ENCODE data around the gene ADGRV1. TPM values are rescaled to one million over a fixed set of nuclear protein-coding genes. Genes with fewer than 3 reads are reported as not detected.
"Not testable (repeated sequence)": the region's sequence is repeated elsewhere in the genome, so short reads cannot be mapped to it uniquely, and the experiment has no call there.

ADGRV1 gene
- total RNA-seq, 2 experiments from 2014 or later = 0.26 TPM; not detected in 1

GRCh38 chr5:90555666-90556065 lies 2.9 kb upstream of the ADGRV1 start:
- H3K36me3 Mint-ChIP-seq (ENCODE audit: low read depth) = no peaks in the 10 kb centered on the region
- peaks cover 12% of the 10 kb centered on the region for H3K4me1 Mint-ChIP-seq (ENCODE audit: low read depth)
- ChIA-PET POLR2A (no interaction called here), CTCF (interaction anchor here (1.4 kb wide), 1 partner anchor 9 kb away, joined by 3 read pairs; no protein-coding TSS in a partner anchor)
- H3K9me3 Mint-ChIP-seq (ENCODE audit: insufficient read depth) = no peaks in the 10 kb centered on the region
- DNase-seq (no peak), ATAC-seq (no peak)
- H3K4me3 Mint-ChIP-seq = no peak overlapping the region
- peaks cover 54% of the 10 kb centered on the region for H3K27me3 Mint-ChIP-seq (ENCODE audit: low read depth)
- no peak overlapping the region for H3K27ac Mint-ChIP-seq

- peaks cover 12% of the 10 kb centered on the region for H3K4me1 Mint-ChIP-seq (ENCODE audit: low read depth)
- CTCF ChIA-PET = no interaction called here
These were observed 1.2 kb upstream of the ADGRV1 start for GRCh38 chr5:90557391-90557790.

GRCh38 chr5:90557871-90558270 lies 726 bp upstream of the ADGRV1 start:
- ChIA-PET CTCF (no interaction called here), POLR2A (no interaction called here)
- Mint-ChIP-seq H3K9me3 (ENCODE audit: insufficient read depth) (no peaks in the 10 kb centered on the region), H3K4me3 (peak overlapping the region; percentile 49), H3K27ac (no peak overlapping the region), H3K27me3 (ENCODE audit: low read depth) (peaks cover 58% of the 10 kb centered on the region), H3K4me1 (ENCODE audit: low read depth) (peaks cover 12% of the 10 kb centered on the region), H3K36me3 (ENCODE audit: low read depth) (no peaks in the 10 kb centered on the region)
- ATAC-seq (no peak), DNase-seq (no peak)

More at GRCh38 chr5:90557391-90557790, 1.2 kb upstream of the ADGRV1 start:
- no peaks in the 10 kb centered on the region for H3K36me3 Mint-ChIP-seq (ENCODE audit: low read depth)
- no peak for ATAC-seq
- no peak overlapping the region for H3K27ac Mint-ChIP-seq
- DNase-seq = no peak
- POLR2A ChIA-PET = no interaction called here
- H3K9me3 Mint-ChIP-seq (ENCODE audit: insufficient read depth) = no peaks in the 10 kb centered on the region
- H3K4me3 Mint-ChIP-seq = no peak overlapping the region
- peaks cover 59% of the 10 kb centered on the region for H3K27me3 Mint-ChIP-seq (ENCODE audit: low read depth)

GRCh38 chr5:90560771-90561170 lies 2.2 kb downstream of the ADGRV1 start:
- Mint-ChIP-seq H3K4me1 (ENCODE audit: low read depth) (peaks cover 12% of the 10 kb centered on the region), H3K36me3 (ENCODE audit: low read depth) (no peaks in the 10 kb centered on the region), H3K27ac (no peak overlapping the region), H3K4me3 (no peak overlapping the region), H3K27me3 (ENCODE audit: low read depth) (peaks cover 48% of the 10 kb centered on the region), H3K9me3 (ENCODE audit: insufficient read depth) (no peaks in the 10 kb centered on the region)
- no peak for DNase-seq
- CTCF ChIA-PET = no interaction called here
- POLR2A ChIA-PET = no interaction called here
- no peak for ATAC-seq

GRCh38 chr5:90561766-90562165 lies 3.2 kb downstream of the ADGRV1 start:
- Mint-ChIP-seq H3K27me3 (ENCODE audit: low read depth) (peaks cover 38% of the 10 kb centered on the region), H3K36me3 (ENCODE audit: low read depth) (no peaks in the 10 kb centered on the region), H3K4me1 (ENCODE audit: low read depth) (peaks cover 12% of the 10 kb centered on the region), H3K27ac (no peak overlapping the region), H3K9me3 (ENCODE audit: insufficient read depth) (no peaks in the 10 kb centered on the region), H3K4me3 (no peak overlapping the region)
- no peak for DNase-seq
- CTCF ChIA-PET = no interaction called here
- POLR2A ChIA-PET = no interaction called here
- ATAC-seq = no peak

- Mint-ChIP-seq H3K27me3 (ENCODE audit: low read depth) (peaks cover 38% of the 10 kb centered on the region), H3K4me3 (no peak overlapping the region), H3K27ac (no peak overlapping the region), H3K4me1 (ENCODE audit: low read depth) (peaks cover 12% of the 10 kb centered on the region), H3K36me3 (ENCODE audit: low read depth) (no peaks in the 10 kb centered on the region), H3K9me3 (ENCODE audit: insufficient read depth) (no peaks in the 10 kb centered on the region)
- ATAC-seq (no peak), DNase-seq (no peak)
- POLR2A ChIA-PET = no interaction called here
- CTCF ChIA-PET = no interaction called here
These were observed 3.7 kb downstream of the ADGRV1 start for GRCh38 chr5:90562341-90562740.

GRCh38 chr5:90563108-90563507 lies 4.5 kb downstream of the ADGRV1 start:
- no peak overlapping the region for H3K27ac Mint-ChIP-seq
- ChIA-PET CTCF (no interaction called here), POLR2A (no interaction called here)
- no peak for ATAC-seq
- no peaks in the 10 kb centered on the region for H3K9me3 Mint-ChIP-seq (ENCODE audit: insufficient read depth)
- H3K27me3 Mint-ChIP-seq (ENCODE audit: low read depth) = peaks cover 31% of the 10 kb centered on the region
- no peak for DNase-seq
- H3K36me3 Mint-ChIP-seq (ENCODE audit: low read depth) = no peaks in the 10 kb centered on the region
- H3K4me1 Mint-ChIP-seq (ENCODE audit: low read depth) = peaks cover 10% of the 10 kb centered on the region
- H3K4me3 Mint-ChIP-seq = no peak overlapping the region

- Mint-ChIP-seq H3K27ac (no peak overlapping the region), H3K4me1 (ENCODE audit: low read depth) (no peaks in the 10 kb centered on the region), H3K9me3 (ENCODE audit: insufficient read depth) (no peaks in the 10 kb centered on the region), H3K4me3 (no peak overlapping the region), H3K27me3 (ENCODE audit: low read depth) (peaks cover 14% of the 10 kb centered on the region), H3K36me3 (ENCODE audit: low read depth) (no peaks in the 10 kb centered on the region)
- ATAC-seq (no peak), DNase-seq (no peak)
- ChIA-PET POLR2A (no interaction called here), CTCF (no interaction called here)
These were observed 6.9 kb downstream of the ADGRV1 start for GRCh38 chr5:90565491-90565890.

- ChIA-PET POLR2A (no interaction called here), CTCF (no interaction called here)
- no peak for DNase-seq
- ATAC-seq = no peak
- Mint-ChIP-seq H3K9me3 (ENCODE audit: insufficient read depth) (no peaks in the 10 kb centered on the region), H3K4me1 (ENCODE audit: low read depth) (no peaks in the 10 kb centered on the region), H3K27ac (no peak overlapping the region), H3K36me3 (ENCODE audit: low read depth) (no peaks in the 10 kb centered on the region), H3K27me3 (ENCODE audit: low read depth) (peaks cover 16% of the 10 kb centered on the region), H3K4me3 (no peak overlapping the region)
These were observed 10.5 kb downstream of the ADGRV1 start for GRCh38 chr5:90569084-90569483.

GRCh38 chr5:90570034-90570433 lies 11.4 kb downstream of the ADGRV1 start:
- Mint-ChIP-seq H3K36me3 (ENCODE audit: low read depth) (no peaks in the 10 kb centered on the region), H3K9me3 (ENCODE audit: insufficient read depth) (no peaks in the 10 kb centered on the region), H3K27ac (no peak overlapping the region), H3K4me3 (no peak overlapping the region), H3K4me1 (ENCODE audit: low read depth) (no peaks in the 10 kb centered on the region), H3K27me3 (ENCODE audit: low read depth) (peaks cover 16% of the 10 kb centered on the region)
- DNase-seq (no peak), ATAC-seq (no peak)
- POLR2A ChIA-PET = no interaction called here
- CTCF ChIA-PET = no interaction called here

GRCh38 chr5:90571147-90571773 lies 12.7 kb downstream of the ADGRV1 start:
- ChIA-PET POLR2A (no interaction called here), CTCF (no interaction called here)
- Mint-ChIP-seq H3K27me3 (ENCODE audit: low read depth) (peaks cover 16% of the 10 kb centered on the region), H3K4me3 (no peak overlapping the region), H3K4me1 (ENCODE audit: low read depth) (no peaks in the 10 kb centered on the region), H3K9me3 (ENCODE audit: insufficient read depth) (no peaks in the 10 kb centered on the region), H3K27ac (no peak overlapping the region), H3K36me3 (ENCODE audit: low read depth) (no peaks in the 10 kb centered on the region)
- no peak for DNase-seq
- ATAC-seq = no peak

- Mint-ChIP-seq H3K4me3 (no peak overlapping the region), H3K27ac (no peak overlapping the region), H3K9me3 (ENCODE audit: insufficient read depth) (no peaks in the 10 kb centered on the region), H3K4me1 (ENCODE audit: low read depth) (no peaks in the 10 kb centered on the region), H3K36me3 (ENCODE audit: low read depth) (no peaks in the 10 kb centered on the region), H3K27me3 (ENCODE audit: low read depth) (peaks cover 10% of the 10 kb centered on the region)
- CTCF ChIA-PET = no interaction called here
- ATAC-seq (no peak), DNase-seq (no peak)
- POLR2A ChIA-PET = no interaction called here
These were observed 17.1 kb downstream of the ADGRV1 start for GRCh38 chr5:90575712-90576111.

- H3K4me1 Mint-ChIP-seq (ENCODE audit: low read depth); H3K27ac Mint-ChIP-seq; H3K4me3 Mint-ChIP-seq; H3K27me3 Mint-ChIP-seq (ENCODE audit: low read depth); ATAC-seq; H3K36me3 Mint-ChIP-seq (ENCODE audit: low read depth); CTCF ChIA-PET; H3K9me3 Mint-ChIP-seq (ENCODE audit: insufficient read depth); POLR2A ChIA-PET; DNase-seq: not testable (repeated sequence)
These were observed 18.0 kb downstream of the ADGRV1 start for GRCh38 chr5:90576566-90576965.

Measured in activated CD8-positive, alpha-beta T cell treated with anti-CD3 and anti-CD28 coated beads, Interleukin-2, amount 10 ng/mL, durations not matched to agents 7 days and 5 days (primary cell).